KBM-7 (cell line): ENCODE measurements around the gene STH.
"Not testable (repeated sequence)": the region's sequence is repeated elsewhere in the genome, so short reads cannot be mapped to it uniquely, and the experiment has no call there.

Experiments used
- DNase-seq: peaks from one replicate; pipeline ENCODE4 v3.0.0-alpha.2; 2015
- in situ Hi-C: fragments of 300-500 bp; cut with MboI; formaldehyde crosslinking; loops from 2 replicates; pipeline ENCODE4 v1.14.3; 2020; ENCODE audit warnings: low sequenced_read_pairs, low pct_unique_long_range_greater_than_20kb, mixed read lengths

Gene STH

GRCh38 chr17:45998987-45999899 is at the start of gene STH:
Gene STH, plus strand, starts transcription at chr17:45999250. Its CDS starts 30 bp downstream, at chr17:45999280.
- DNase-seq: no peak
- in situ Hi-C loops: loop anchor here (25.0 kb wide), 1 partner anchor 813 kb away; the partner anchor contains the start of gene WNT3

DNA sequence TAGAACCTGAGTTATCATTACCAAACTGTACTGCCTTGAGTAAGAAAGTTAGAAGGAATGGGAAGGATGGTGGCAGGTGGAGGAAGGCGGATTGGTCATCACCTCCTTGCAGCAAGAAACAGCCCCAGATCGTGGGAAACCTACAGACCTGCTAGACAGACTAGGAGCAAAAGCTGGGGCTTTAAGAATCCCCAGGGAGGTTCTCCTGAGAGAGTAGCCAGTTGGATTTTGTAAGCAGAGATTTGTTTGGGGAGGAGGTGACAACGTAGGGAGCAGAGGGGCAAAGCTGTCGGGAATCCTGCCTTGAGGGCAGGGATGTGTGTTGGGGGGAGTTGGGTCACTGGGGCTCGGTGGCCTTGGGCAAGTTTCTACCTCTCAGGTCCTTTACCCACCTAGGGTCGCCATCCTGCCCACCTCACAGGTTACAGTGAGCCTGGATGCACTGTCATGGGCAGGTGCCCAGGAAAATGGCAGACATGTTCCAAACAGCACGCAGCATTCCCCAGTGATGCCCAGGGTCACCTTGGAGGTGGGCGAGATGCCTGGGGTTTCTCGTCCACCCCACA is 49.2 kb upstream of the STH start:
- in situ Hi-C loops: no loop called here

GRCh38 chr17:45950888-45951287 is 48.2 kb upstream of the STH start:
- no peak for DNase-seq
- in situ Hi-C loops: no loop called here

More for the DNA sequence above, 49.2 kb upstream of the STH start:
- no peak for DNase-seq

- no peak for DNase-seq
- in situ Hi-C loops: no loop called here
Observed at GRCh38 chr17:45951403-45951802, 47.6 kb upstream of the STH start.

GRCh38 chr17:45951941-45952340 is 47.1 kb upstream of the STH start:
- DNase-seq: no peak
- in situ Hi-C loops: no loop called here

GRCh38 chr17:45952814-45953320 is 46.2 kb upstream of the STH start:
- DNase-seq: no peak
- in situ Hi-C loops: no loop called here

- DNase-seq: no peak
- in situ Hi-C loops: no loop called here
Observed at GRCh38 chr17:45953561-45953960, 45.5 kb upstream of the STH start.

- no peak for DNase-seq
- in situ Hi-C loops: no loop called here
Observed at GRCh38 chr17:45954914-45955313, 44.1 kb upstream of the STH start.

GRCh38 chr17:45955326-45955725 is 43.7 kb upstream of the STH start:
- in situ Hi-C loops: no loop called here
- no peak for DNase-seq

DNA sequence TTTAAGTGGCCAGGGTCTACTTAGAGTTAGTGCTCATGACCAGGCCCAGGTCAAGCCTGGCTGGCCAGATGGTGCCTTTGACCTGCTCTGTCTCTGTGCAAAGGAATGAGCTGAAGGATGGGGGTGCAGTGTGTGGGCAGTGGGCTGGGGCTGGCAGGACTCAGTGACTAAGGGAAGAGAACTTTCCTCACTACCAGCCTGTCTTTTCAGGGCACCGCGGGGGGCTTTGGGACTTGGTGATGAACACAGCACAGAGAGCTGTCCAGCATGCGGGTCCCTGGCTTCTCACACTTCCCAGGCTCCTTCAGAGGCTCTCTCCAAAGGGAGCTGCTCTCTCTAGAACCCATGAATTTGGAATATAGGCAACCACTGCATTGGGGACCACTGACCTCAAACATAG is 43.0 kb upstream of the STH start:
- no peak for DNase-seq
- in situ Hi-C loops: no loop called here

- in situ Hi-C loops, DNase-seq: not testable (repeated sequence)
Observed at GRCh38 chr17:45956746-45957145, 42.3 kb upstream of the STH start.

DNA sequence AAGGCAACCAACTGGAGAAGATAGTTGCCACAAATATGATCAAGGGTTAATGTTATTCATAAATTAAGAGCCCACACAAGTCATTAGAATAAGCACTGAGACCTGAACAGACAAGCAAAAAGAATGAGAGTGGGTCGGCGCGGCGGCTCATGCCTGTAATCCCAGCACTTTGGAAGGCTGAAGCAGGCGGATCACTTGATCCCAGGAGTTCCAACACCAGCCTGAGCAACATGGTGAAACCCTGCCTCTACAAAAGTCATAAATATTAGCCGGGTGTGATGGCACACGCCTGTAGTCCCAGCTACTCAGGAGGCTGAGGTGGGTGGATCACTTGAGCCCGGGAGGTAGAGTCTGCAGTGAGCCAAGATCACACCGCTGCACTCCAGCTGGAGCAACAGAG is 40.7 kb upstream of the STH start:
- in situ Hi-C loops: no loop called here
- no peak for DNase-seq

GRCh38 chr17:45958994-45959665 is 39.9 kb upstream of the STH start:
- in situ Hi-C loops: no loop called here
- DNase-seq: no peak

- no peak for DNase-seq
- in situ Hi-C loops: no loop called here
Observed at GRCh38 chr17:45960311-45960710, 38.7 kb upstream of the STH start.

- DNase-seq: no peak
- in situ Hi-C loops: no loop called here
Observed at GRCh38 chr17:45961206-45961605, 37.8 kb upstream of the STH start.

DNA sequence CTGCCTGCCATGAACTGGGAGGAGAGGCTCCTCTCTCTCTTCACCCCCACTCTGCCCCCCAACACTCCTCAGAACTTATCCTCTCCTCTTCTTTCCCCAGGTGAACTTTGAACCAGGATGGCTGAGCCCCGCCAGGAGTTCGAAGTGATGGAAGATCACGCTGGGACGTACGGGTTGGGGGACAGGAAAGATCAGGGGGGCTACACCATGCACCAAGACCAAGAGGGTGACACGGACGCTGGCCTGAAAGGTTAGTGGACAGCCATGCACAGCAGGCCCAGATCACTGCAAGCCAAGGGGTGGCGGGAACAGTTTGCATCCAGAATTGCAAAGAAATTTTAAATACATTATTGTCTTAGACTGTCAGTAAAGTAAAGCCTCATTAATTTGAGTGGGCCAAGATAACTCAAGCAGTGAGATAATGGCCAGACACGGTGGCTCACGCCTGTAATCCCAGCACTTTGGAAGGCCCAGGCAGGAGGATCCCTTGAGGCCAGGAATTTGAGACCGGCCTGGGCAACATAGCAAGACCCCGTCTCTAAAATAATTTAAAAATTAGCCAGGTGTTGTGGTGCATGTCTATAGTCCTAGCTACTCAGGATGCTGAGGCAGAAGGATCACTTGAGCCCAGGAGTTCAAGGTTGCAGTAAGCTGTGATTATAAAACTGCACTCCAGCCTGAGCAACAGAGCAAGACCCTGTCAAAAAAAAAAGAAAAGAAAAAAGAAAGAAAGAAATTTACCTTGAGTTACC is 36.7 kb upstream of the STH start:
- DNase-seq: no peak
- in situ Hi-C loops: no loop called here

GRCh38 chr17:45963283-45963682 is 35.8 kb upstream of the STH start:
- in situ Hi-C loops: no loop called here
- no peak for DNase-seq

DNA sequence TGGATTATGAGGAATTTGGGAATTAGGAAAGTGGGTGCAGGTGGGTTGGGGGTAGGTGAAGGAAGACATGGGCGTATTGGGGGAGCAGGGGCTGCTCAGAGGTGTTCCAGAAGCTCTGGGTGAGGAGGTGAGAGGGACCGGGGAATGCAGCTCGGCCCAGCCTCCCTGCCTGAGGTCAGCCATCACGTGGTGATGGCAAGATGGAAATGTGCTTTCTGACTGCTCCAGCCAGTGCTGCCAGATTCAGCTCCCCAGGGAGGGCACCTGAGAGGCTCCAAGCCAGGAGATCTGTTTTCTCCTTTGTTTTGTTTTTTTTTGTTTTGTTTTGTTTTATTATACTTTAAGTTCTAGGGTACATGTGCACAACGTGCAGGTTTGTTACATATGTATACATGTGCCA is 35.2 kb upstream of the STH start:
- in situ Hi-C loops: no loop called here
- DNase-seq: no peak

DNA sequence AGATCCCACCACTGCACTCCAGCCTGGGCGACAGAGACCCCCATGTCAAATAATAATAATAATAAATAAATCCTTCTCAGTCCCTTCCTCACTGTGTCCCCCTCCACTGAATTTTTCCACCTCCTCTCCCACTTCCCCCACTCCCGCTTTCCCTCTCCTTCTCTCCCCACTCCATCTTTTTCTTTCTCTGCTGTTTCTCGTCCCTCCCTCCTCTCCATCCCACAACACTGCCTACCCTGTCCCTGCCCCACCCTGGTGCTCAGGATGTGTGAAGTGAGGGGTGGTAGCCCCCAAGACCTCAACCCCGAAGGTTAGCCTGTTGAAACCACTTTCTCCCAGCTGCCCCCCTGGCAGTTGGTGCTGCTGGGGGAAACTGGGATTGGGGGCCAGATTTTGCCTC is 34.4 kb upstream of the STH start:
- in situ Hi-C loops: no loop called here
- DNase-seq: no peak
